GM12801 (cell line): ENCODE results near the gene KLC1.

ENCODE experiments used
- TF ChIP-seq, protein P1 (sequence below): IDR thresholded peaks from one replicate; pipeline ENCODE4 v1.5.1; 2011; ENCODE audit warnings: control low read depth; ENCODE audit not compliant: insufficient read length; ENCODE audit errors: extremely low read depth

Gene KLC1

DNA sequence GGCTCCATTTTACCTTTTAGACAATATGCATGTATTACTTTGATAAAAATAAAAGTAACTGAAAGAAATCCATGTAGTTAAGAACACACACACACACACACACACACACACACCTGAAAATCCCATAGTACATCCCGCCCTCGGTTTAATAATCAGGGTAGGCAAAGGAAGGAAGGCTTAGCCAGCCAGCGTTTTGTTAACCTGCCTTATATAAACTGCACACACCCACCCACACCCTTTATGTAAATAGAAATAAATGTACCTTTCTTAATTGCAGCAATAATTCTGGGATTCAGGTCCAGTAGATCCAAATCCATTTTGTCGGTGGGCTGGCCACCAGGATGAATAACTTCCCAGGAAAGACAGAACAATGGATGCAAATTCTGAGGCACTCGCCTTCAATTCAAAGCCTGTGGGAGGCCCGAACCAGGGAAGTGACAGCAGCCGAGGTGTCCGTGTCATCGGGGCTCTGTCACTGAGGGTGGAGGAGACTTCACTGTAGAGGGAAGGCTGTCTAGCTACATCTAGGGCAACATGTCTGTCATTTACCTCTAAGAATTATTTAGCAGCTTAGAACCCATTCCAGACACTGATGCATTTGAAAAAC, 81.9 kb downstream of the KLC1 start:
- TF ChIP-seq, protein P1, sequence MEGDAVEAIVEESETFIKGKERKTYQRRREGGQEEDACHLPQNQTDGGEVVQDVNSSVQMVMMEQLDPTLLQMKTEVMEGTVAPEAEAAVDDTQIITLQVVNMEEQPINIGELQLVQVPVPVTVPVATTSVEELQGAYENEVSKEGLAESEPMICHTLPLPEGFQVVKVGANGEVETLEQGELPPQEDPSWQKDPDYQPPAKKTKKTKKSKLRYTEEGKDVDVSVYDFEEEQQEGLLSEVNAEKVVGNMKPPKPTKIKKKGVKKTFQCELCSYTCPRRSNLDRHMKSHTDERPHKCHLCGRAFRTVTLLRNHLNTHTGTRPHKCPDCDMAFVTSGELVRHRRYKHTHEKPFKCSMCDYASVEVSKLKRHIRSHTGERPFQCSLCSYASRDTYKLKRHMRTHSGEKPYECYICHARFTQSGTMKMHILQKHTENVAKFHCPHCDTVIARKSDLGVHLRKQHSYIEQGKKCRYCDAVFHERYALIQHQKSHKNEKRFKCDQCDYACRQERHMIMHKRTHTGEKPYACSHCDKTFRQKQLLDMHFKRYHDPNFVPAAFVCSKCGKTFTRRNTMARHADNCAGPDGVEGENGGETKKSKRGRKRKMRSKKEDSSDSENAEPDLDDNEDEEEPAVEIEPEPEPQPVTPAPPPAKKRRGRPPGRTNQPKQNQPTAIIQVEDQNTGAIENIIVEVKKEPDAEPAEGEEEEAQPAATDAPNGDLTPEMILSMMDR: no peak

DNA sequence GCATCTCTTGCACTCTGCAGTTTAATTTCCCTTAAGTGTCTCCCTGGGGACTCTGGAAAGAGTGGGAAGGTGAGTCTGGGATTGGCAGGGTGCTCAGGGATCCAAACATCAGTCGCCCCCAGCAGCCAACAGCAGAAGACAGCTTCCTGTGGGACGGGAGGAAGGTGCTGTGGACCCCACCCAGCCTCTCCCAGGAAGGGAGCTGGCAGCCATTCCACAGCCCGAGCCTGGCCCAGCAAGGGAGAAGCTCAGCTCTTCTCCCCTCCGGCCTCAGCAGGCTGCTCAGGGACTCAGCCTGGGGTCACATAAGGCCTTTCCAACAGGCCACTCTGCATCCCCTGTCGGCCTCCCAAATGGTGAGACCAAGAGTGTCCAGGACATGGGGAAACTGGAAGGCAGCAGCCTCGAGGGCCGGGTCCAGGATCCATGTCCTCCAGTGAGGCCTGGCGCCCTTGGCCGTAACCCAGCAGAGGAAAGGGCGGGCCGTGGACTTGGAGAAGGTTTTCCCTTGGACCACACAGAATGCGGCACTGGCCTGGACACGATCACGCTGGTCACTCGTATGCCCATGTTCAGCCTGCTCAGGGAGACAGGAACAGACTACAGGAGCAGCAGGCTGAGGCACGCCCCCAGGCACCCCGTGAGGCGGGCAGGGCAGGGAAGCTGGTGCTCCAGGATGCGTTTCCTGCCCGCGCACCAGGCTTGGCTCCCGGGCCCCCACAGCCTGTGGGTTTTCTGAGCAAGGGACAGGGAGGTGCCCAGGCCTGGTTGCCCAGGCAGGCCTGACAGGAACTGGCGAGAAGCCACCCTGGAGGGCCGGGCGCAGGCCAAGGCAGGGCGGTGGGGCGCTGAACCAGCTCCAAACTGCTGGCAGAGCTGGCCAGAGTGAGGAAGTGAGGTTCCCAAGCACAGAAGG, 82.8 kb downstream of the KLC1 start:
- TF ChIP-seq, protein P1: no peak

DNA sequence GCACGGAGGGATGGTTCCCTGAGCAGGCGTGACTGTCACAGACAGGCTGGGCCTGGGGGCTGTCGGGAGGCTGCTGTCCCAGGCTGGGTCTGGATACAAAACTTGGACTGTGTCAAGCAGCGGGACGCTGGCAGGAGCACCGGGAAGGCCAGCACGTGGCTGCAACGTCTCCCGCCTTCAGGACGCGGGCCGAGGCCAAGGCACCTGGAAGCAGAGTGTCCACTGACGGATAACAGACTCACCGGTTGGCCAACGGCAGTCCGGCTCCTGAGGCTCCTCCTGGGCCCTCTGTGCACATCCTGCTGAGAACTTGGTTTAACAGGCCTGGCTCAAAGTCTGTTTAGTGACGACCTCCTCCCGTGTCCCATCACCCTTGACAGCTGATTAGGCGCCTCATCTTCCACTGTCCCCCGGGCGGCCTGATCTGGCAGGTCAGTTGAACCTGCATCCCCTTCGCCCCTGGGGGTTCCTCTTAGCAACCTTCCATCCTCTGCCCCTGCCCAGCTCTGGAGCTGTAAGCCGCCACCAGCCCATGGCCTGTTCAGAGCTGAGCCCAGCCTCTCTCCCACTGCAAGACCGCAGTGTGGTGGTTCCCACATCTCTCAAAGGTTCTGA, 83.7 kb downstream of the KLC1 start:
- TF ChIP-seq, protein P1: no peak

DNA sequence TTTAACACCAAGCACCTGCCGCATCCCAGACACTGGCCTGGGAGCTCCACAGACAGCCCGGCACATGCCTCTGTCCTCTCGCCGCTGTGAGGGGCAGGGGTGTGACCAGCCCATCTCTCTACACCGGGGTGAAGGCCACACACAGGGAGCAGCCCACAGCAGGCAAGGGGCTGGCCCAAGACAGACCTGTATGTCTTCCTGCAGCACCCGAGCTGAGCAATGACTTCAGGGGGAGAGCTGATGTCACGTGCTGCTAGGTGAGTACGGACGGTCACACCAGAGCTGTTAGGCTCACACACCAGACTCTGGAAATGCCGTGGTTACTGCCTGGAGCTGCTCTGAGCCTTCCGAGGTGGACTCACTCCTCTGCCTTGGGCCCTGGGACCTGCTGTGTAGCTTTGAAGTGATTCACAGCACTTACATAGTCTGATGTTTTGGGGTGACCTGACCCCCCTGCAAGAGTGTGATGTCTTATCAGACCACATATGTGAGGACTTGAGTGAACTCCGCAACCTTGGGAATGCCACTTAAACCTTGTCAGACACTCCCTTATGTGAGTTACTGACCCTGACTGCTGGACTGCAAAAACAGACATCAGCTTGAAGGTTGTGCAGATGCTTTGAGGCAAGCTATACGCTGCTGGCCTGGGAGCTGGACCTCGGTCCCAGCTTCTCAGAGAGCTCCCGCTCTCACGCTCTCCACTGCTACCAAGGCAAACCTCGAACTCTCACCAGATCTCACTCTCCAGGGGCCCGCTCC, 84.5 kb downstream of the KLC1 start:
- TF ChIP-seq, protein P1: no peak

DNA sequence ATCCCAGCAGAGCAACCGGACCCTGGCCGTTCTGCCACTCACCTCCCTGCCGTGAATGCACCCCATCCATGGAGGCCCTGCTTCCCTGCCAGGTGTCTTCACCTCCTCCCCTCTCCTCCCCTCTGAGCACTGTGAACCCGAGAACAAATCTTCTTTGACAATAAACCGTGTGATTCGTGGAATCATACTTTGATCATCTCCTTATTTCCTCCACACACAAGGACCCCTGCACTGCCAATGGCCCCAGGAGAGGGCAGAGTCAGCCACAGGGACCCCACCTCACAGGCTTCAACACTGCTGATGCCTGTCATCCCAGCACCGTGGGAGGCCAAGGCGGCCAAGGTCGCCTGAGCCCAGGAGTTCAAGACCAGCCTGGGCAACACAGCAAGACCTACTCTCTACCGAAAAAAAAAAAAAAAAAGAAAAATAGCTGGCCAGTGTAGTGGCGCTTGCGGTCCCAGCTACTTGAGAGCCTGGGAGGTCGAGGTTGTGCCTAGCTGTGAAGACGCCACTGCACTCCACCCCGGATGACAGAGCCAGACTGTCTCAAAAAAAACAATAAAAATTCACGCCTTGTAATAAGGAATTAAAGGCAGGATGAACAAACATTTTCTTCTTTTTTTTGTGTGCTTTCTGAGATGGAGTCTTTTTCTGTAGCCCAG, 85.2 kb downstream of the KLC1 start:
- TF ChIP-seq, protein P1: no peak

DNA sequence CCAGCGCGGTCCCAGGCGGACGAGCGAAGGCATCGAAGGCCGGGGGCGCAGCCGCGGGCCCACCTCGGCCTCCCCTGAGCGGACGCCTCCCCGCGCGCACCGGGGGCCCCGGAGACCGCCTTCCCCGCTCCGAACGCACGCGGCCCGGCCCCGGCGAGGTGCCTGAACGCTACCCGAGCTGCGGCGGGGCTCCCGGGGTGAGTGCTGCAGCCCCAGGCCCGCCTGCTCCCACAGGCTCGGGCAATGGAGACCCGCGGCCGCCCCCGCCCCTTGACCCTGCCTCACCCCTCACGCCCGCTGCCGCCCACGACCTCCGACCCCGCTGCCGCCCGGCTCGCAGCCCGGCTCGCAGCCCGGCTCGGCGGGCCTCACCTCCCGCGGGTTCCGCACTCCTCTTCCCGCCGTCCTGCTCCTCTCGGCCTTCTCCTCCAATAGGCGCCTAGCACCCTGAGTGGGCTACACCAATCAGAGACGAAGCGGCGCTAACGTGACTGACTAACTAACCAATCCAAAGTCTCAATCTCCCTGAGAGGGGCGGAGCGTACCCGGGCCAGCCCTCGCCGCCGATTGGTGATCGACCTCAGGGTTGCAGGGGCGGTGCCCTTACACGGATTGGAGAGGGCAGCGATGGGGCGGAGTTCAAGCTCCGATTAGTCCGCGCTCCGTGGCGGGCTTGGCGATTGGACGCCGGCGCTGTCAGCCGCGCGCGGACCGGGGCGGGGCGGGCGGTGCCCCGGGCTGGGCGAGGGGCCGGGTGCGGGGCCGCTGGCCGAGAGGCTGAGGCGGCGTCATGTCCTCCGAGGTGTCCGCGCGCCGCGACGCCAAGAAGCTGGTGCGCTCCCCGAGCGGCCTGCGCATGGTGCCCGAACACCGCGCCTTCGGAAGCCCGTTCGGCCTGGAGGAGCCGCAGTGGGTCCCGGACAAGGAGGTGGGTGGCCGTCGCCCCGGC, 86.3 kb downstream of the KLC1 start, which contains the start of the genes XRCC3 and ZFYVE21:
TSS of gene XRCC3 (minus strand) at position 400 of the 949 bp plus-strand sequence. CDS start 4,364 bp downstream, outside the sequence.
TSS of gene ZFYVE21 (plus strand) at position 759 of the 949 bp plus-strand sequence. CDS start at position 791, 32 bp downstream.
- TF ChIP-seq, protein P1: no peak
